Measurements from ENCODE around the gene IGF1R.

The IGF1R gene

GRCh38 chr15:98868564-98868963 lies 220.2 kb downstream of the IGF1R start:
- Histone ChIP-seq H3K36me3 (ENCODE audit: insufficient read depth, low read length) (no peaks in the 10 kb centered on the region), H3K9me3 (ENCODE audit: low read length) (no peaks in the 10 kb centered on the region), H3K27me3 (ENCODE audit: insufficient read depth, low read length) (no peaks in the 10 kb centered on the region), H3K4me3 (ENCODE audit: low read length) (no peak overlapping the region), H2AFZ (ENCODE audit: low read depth, low read length) (no peak overlapping the region), H3K4me1 (ENCODE audit: insufficient read depth, low read length) (peaks cover 28% of the 10 kb centered on the region)

GRCh38 chr15:98870788-98871187 lies 222.4 kb downstream of the IGF1R start:
- no peak overlapping the region for H2AFZ ChIP-seq (ENCODE audit: low read depth, low read length)
- H3K36me3 ChIP-seq (ENCODE audit: insufficient read depth, low read length): no peaks in the 10 kb centered on the region
- no peaks in the 10 kb centered on the region for H3K9me3 ChIP-seq (ENCODE audit: low read length)
- H3K4me1 ChIP-seq (ENCODE audit: insufficient read depth, low read length): peaks cover 40% of the 10 kb centered on the region
- H3K4me3 ChIP-seq (ENCODE audit: low read length): no peak overlapping the region
- H3K27me3 ChIP-seq (ENCODE audit: insufficient read depth, low read length): no peaks in the 10 kb centered on the region

GRCh38 chr15:98872774-98873173 lies 224.4 kb downstream of the IGF1R start:
- no peaks in the 10 kb centered on the region for H3K36me3 ChIP-seq (ENCODE audit: insufficient read depth, low read length)
- no peaks in the 10 kb centered on the region for H3K27me3 ChIP-seq (ENCODE audit: insufficient read depth, low read length)
- peaks cover 23% of the 10 kb centered on the region for H3K4me1 ChIP-seq (ENCODE audit: insufficient read depth, low read length)
- no peaks in the 10 kb centered on the region for H3K9me3 ChIP-seq (ENCODE audit: low read length)
- no peak overlapping the region for H3K4me3 ChIP-seq (ENCODE audit: low read length)
- no peak overlapping the region for H2AFZ ChIP-seq (ENCODE audit: low read depth, low read length)

- peaks cover 23% of the 10 kb centered on the region for H3K4me1 ChIP-seq (ENCODE audit: insufficient read depth, low read length)
- no peak overlapping the region for H2AFZ ChIP-seq (ENCODE audit: low read depth, low read length)
- no peaks in the 10 kb centered on the region for H3K27me3 ChIP-seq (ENCODE audit: insufficient read depth, low read length)
- no peaks in the 10 kb centered on the region for H3K36me3 ChIP-seq (ENCODE audit: insufficient read depth, low read length)
- no peak overlapping the region for H3K4me3 ChIP-seq (ENCODE audit: low read length)
- H3K9me3 ChIP-seq (ENCODE audit: low read length): no peaks in the 10 kb centered on the region
Observed at GRCh38 chr15:98873441-98874218, 225.3 kb downstream of the IGF1R start.

- no peaks in the 10 kb centered on the region for H3K36me3 ChIP-seq (ENCODE audit: insufficient read depth, low read length)
- no peak overlapping the region for H3K4me3 ChIP-seq (ENCODE audit: low read length)
- no peaks in the 10 kb centered on the region for H3K27me3 ChIP-seq (ENCODE audit: insufficient read depth, low read length)
- H2AFZ ChIP-seq (ENCODE audit: low read depth, low read length): no peak overlapping the region
- H3K4me1 ChIP-seq (ENCODE audit: insufficient read depth, low read length): peaks cover 23% of the 10 kb centered on the region
- no peaks in the 10 kb centered on the region for H3K9me3 ChIP-seq (ENCODE audit: low read length)
Observed at GRCh38 chr15:98874370-98874769, 226.0 kb downstream of the IGF1R start.

GRCh38 chr15:98874773-98875172 lies 226.4 kb downstream of the IGF1R start:
- Histone ChIP-seq H3K36me3 (ENCODE audit: insufficient read depth, low read length) (no peaks in the 10 kb centered on the region), H3K4me3 (ENCODE audit: low read length) (no peak overlapping the region), H3K4me1 (ENCODE audit: insufficient read depth, low read length) (peaks cover 23% of the 10 kb centered on the region), H3K9me3 (ENCODE audit: low read length) (no peaks in the 10 kb centered on the region), H3K27me3 (ENCODE audit: insufficient read depth, low read length) (no peaks in the 10 kb centered on the region), H2AFZ (ENCODE audit: low read depth, low read length) (no peak overlapping the region)

- peaks cover 23% of the 10 kb centered on the region for H3K4me1 ChIP-seq (ENCODE audit: insufficient read depth, low read length)
- no peaks in the 10 kb centered on the region for H3K9me3 ChIP-seq (ENCODE audit: low read length)
- H3K36me3 ChIP-seq (ENCODE audit: insufficient read depth, low read length): no peaks in the 10 kb centered on the region
- H3K4me3 ChIP-seq (ENCODE audit: low read length): no peak overlapping the region
- H3K27me3 ChIP-seq (ENCODE audit: insufficient read depth, low read length): no peaks in the 10 kb centered on the region
- no peak overlapping the region for H2AFZ ChIP-seq (ENCODE audit: low read depth, low read length)
Observed at GRCh38 chr15:98875309-98875708, 227.0 kb downstream of the IGF1R start.

GRCh38 chr15:98876451-98877369 lies 228.4 kb downstream of the IGF1R start:
- Histone ChIP-seq H2AFZ (ENCODE audit: low read depth, low read length) (no peak overlapping the region), H3K4me1 (ENCODE audit: insufficient read depth, low read length) (peaks cover 23% of the 10 kb centered on the region), H3K4me3 (ENCODE audit: low read length) (no peak overlapping the region), H3K36me3 (ENCODE audit: insufficient read depth, low read length) (no peaks in the 10 kb centered on the region), H3K9me3 (ENCODE audit: low read length) (no peaks in the 10 kb centered on the region), H3K27me3 (ENCODE audit: insufficient read depth, low read length) (no peaks in the 10 kb centered on the region)

- Histone ChIP-seq H3K27me3 (ENCODE audit: insufficient read depth, low read length) (no peaks in the 10 kb centered on the region), H3K9me3 (ENCODE audit: low read length) (no peaks in the 10 kb centered on the region), H3K36me3 (ENCODE audit: insufficient read depth, low read length) (no peaks in the 10 kb centered on the region), H3K4me1 (ENCODE audit: insufficient read depth, low read length) (peaks cover 32% of the 10 kb centered on the region), H3K4me3 (ENCODE audit: low read length) (no peak overlapping the region), H2AFZ (ENCODE audit: low read depth, low read length) (no peak overlapping the region)
Observed at GRCh38 chr15:98878172-98878571, 229.8 kb downstream of the IGF1R start.

- H3K27me3 ChIP-seq (ENCODE audit: insufficient read depth, low read length): no peaks in the 10 kb centered on the region
- peaks cover 32% of the 10 kb centered on the region for H3K4me1 ChIP-seq (ENCODE audit: insufficient read depth, low read length)
- H2AFZ ChIP-seq (ENCODE audit: low read depth, low read length): no peak overlapping the region
- no peaks in the 10 kb centered on the region for H3K36me3 ChIP-seq (ENCODE audit: insufficient read depth, low read length)
- H3K9me3 ChIP-seq (ENCODE audit: low read length): no peaks in the 10 kb centered on the region
- no peak overlapping the region for H3K4me3 ChIP-seq (ENCODE audit: low read length)
Observed at GRCh38 chr15:98878862-98879261, 230.5 kb downstream of the IGF1R start.

GRCh38 chr15:98881526-98882520 lies 233.5 kb downstream of the IGF1R start:
- no peak overlapping the region for H3K4me3 ChIP-seq (ENCODE audit: low read length)
- peaks cover 25% of the 10 kb centered on the region for H3K4me1 ChIP-seq (ENCODE audit: insufficient read depth, low read length)
- H3K27me3 ChIP-seq (ENCODE audit: insufficient read depth, low read length): no peaks in the 10 kb centered on the region

GRCh38 chr15:98883478-98883877 lies 235.1 kb downstream of the IGF1R start:
- Histone ChIP-seq H3K4me3 (ENCODE audit: low read length) (no peak overlapping the region), H3K27me3 (ENCODE audit: insufficient read depth, low read length) (no peaks in the 10 kb centered on the region), H3K36me3 (ENCODE audit: insufficient read depth, low read length) (no peaks in the 10 kb centered on the region), H3K4me1 (ENCODE audit: insufficient read depth, low read length) (peaks cover 25% of the 10 kb centered on the region), H2AFZ (ENCODE audit: low read depth, low read length) (no peak overlapping the region), H3K9me3 (ENCODE audit: low read length) (no peaks in the 10 kb centered on the region)

More at GRCh38 chr15:98881526-98882520, 233.5 kb downstream of the IGF1R start:
- H3K36me3 ChIP-seq (ENCODE audit: insufficient read depth, low read length): no peaks in the 10 kb centered on the region
- no peaks in the 10 kb centered on the region for H3K9me3 ChIP-seq (ENCODE audit: low read length)
- no peak overlapping the region for H2AFZ ChIP-seq (ENCODE audit: low read depth, low read length)
